GM12878 (cell line): ENCODE data around the gene TTLL13. TPM values are rescaled to one million over a fixed set of nuclear protein-coding genes. Genes with fewer than 3 reads are reported as not detected.

ENCODE experiments used
- ATAC-seq: fragments of 200-7000 bp; cut with Tn5 transposase; 3 replicates; pipeline ENCODE4 v1.9.1; 2020; ENCODE audit warnings: mild to moderate bottlenecking, moderate library complexity
- BruUV-seq: library from RNA; stranded (reverse); fragments of 400-500 nt; replicated peaks from 2 replicates; lab custom pipeline; 2021; lab: Mats Ljungman, UMichigan
- CTCF ChIA-PET: fragments of 300-600 bp; sonication (Branson Sonifier 250); formaldehyde crosslinking; extraction: SDS; loops from one replicate; lab custom pipeline; 2021; ENCODE audit warnings: inconsistent platforms; lab: Yijun Ruan, JAX
- POLR2A ChIA-PET: fragments of 350-600 bp; formaldehyde crosslinking; extraction: SDS; loops from one replicate; lab custom pipeline; 2021; ENCODE audit warnings: inconsistent platforms; lab: Charles Lee
- RAD21 ChIA-PET: fragments of 300-600 bp; sonication (Branson Sonifier 250); formaldehyde crosslinking; loops from one replicate; lab custom pipeline; 2023; ENCODE audit warnings: antibody characterized with exemption; ENCODE audit not compliant: unreplicated experiment; lab: Charles Lee
- SMC1A ChIA-PET: fragments of 300-600 bp; sonication (Branson Sonifier 250); formaldehyde crosslinking; loops from one replicate; lab custom pipeline; 2023; ENCODE audit not compliant: unreplicated experiment, uncharacterized antibody; lab: Charles Lee
- DNase-seq: peaks from one replicate; pipeline ENCODE4 v3.0.0-alpha.2; 2011; ENCODE audit warnings: low read depth, low spot score
- FAIRE-seq: peaks from 3 replicates; lab custom pipeline; 2011; peaks lifted over from hg19 to GRCh38; lab: Jason Lieb, UNC
- H2AFZ ChIP-seq: 2 replicates; pipeline ENCODE4 v1.6.0; 2011; ENCODE audit warnings: low read depth, low read length, control low read depth; ENCODE audit not compliant: control insufficient read depth
- H3K27ac ChIP-seq: 2 replicates; pipeline ENCODE4 v1.5.1; 2011; ENCODE audit warnings: control low read depth; ENCODE audit not compliant: control insufficient read depth, insufficient read depth
- H3K27me3 ChIP-seq, 2 experiments: replicated peaks in 1 of 2; 2 replicates each; pipeline versions ENCODE4 v1.6.0 to v1.6.1; 2011; ENCODE audit warnings: low read length in 1 of 2; ENCODE audit not compliant: control insufficient read depth in 2 of 2, insufficient read depth in 2 of 2
- H3K36me3 ChIP-seq, 2 experiments: 2 replicates each; pipeline ENCODE4 v1.5.1; 2011; ENCODE audit warnings: low read length in 1 of 2; ENCODE audit not compliant: control insufficient read depth in 2 of 2, insufficient read depth in 2 of 2
- H3K4me1 ChIP-seq: 2 replicates; pipeline ENCODE4 v1.6.1; 2011; ENCODE audit warnings: mild to moderate bottlenecking, low read length, moderate library complexity, mixed read lengths; ENCODE audit not compliant: control insufficient read depth, insufficient read depth
- H3K4me2 ChIP-seq: 2 replicates; pipeline ENCODE4 v1.6.0; 2011; ENCODE audit warnings: control low read depth; ENCODE audit not compliant: control insufficient read depth, insufficient read depth
- H3K4me3 ChIP-seq: fragments of 200-600 bp; sonication (generic); 2 replicates; pipeline ENCODE4 v1.5.1; 2016
- H3K79me2 ChIP-seq: 2 replicates; pipeline ENCODE4 v1.6.0; 2011; ENCODE audit warnings: low read length; ENCODE audit not compliant: control insufficient read depth, insufficient read depth
- H3K9ac ChIP-seq: 2 replicates; pipeline ENCODE4 v1.8.0; 2011; ENCODE audit warnings: low read length, control low read depth, mixed read lengths; ENCODE audit not compliant: control insufficient read depth, insufficient read depth
- H3K9me3 ChIP-seq: replicated peaks from 3 replicates; pipeline ENCODE4 v1.5.1; 2011; ENCODE audit warnings: mild to moderate bottlenecking, low read length; ENCODE audit not compliant: control insufficient read depth, insufficient read depth
- H4K20me1 ChIP-seq: 2 replicates; pipeline ENCODE4 v1.6.0; 2011; ENCODE audit not compliant: control insufficient read depth, insufficient read depth
- ATF2 ChIP-seq: IDR thresholded peaks from 2 replicates; pipeline ENCODE4 v1.6.1; 2012; ENCODE audit warnings: low read length, inconsistent platforms
- CHD1 ChIP-seq: IDR thresholded peaks from 2 replicates; pipeline ENCODE4 v1.6.1; 2012; ENCODE audit warnings: low read depth, low read length, improper control_type of control experiment
- DPF2 ChIP-seq: fragments of 450-650 bp; IDR thresholded peaks from 2 replicates; pipeline ENCODE4 v1.6.1; 2017; ENCODE audit warnings: mild to moderate bottlenecking
- E2F4 ChIP-seq: IDR thresholded peaks from 2 replicates; pipeline ENCODE4 v1.6.1; 2012; ENCODE audit warnings: low read depth, low read length, improper control_type of control experiment
- EP300 ChIP-seq, 2 experiments: fragments of 150-350 bp in 1 of 2; IDR thresholded peaks; 2 replicates each; pipeline ENCODE4 v1.6.1; 2011 to 2012; ENCODE audit warnings: low read depth in 2 of 2, low read length in 2 of 2, borderline replicate concordance in 1 of 2, improper control_type of control experiment in 1 of 2, inconsistent platforms in 1 of 2; ENCODE audit not compliant: control insufficient read depth in 1 of 2
- HCFC1 ChIP-seq: fragments of 150-350 bp; IDR thresholded peaks from 2 replicates; pipeline ENCODE4 v1.6.1; 2014; ENCODE audit warnings: low read length
- HDAC6 ChIP-seq: fragments of 200-600 bp; sonication (generic); IDR thresholded peaks from one replicate; pipeline ENCODE4 v1.8.0; 2017; ENCODE audit warnings: antibody characterized with exemption; ENCODE audit not compliant: unreplicated experiment
- JUNB ChIP-seq: IDR thresholded peaks from 2 replicates; pipeline ENCODE4 v1.6.1; 2016; ENCODE audit warnings: antibody characterized with exemption, mild to moderate bottlenecking
- MEF2B ChIP-seq: fragments of 450-650 bp; IDR thresholded peaks from 2 replicates; pipeline ENCODE4 v1.6.1; 2018; ENCODE audit warnings: mild to moderate bottlenecking, moderate library complexity; ENCODE audit not compliant: partially characterized antibody, poor library complexity, severe bottlenecking
- MLLT1 ChIP-seq: fragments of 450-650 bp; IDR thresholded peaks from 2 replicates; pipeline ENCODE4 v1.6.1; 2016; ENCODE audit warnings: mild to moderate bottlenecking
- NBN ChIP-seq: fragments of 450-650 bp; IDR thresholded peaks from 2 replicates; pipeline ENCODE4 v1.6.1; 2016
- PAX5 ChIP-seq: IDR thresholded peaks from 2 replicates; pipeline ENCODE4 v1.6.1; 2011; ENCODE audit warnings: low read depth, low read length, borderline replicate concordance
- RBBP5 ChIP-seq: fragments of 200-600 bp; sonication (generic); conservative IDR thresholded peaks from 2 replicates; pipeline ENCODE4 v1.6.1; 2016
- SMAD1 ChIP-seq: fragments of 450-650 bp; IDR thresholded peaks from 2 replicates; pipeline ENCODE4 v1.6.1; 2018; ENCODE audit warnings: mild to moderate bottlenecking, low read depth; ENCODE audit not compliant: partially characterized antibody
- SPI1 ChIP-seq: IDR thresholded peaks from 2 replicates; pipeline ENCODE4 v1.6.1; 2011; ENCODE audit warnings: low read depth, mild to moderate bottlenecking, low read length, moderate library complexity, borderline replicate concordance; ENCODE audit not compliant: insufficient read depth
- SREBF1 ChIP-seq: IDR thresholded peaks from 2 replicates; pipeline ENCODE4 v1.6.1; 2012; ENCODE audit warnings: mild to moderate bottlenecking, low read length
- STAT3 ChIP-seq: IDR thresholded peaks from 2 replicates; pipeline ENCODE4 v1.6.1; 2011; ENCODE audit warnings: low read depth, low read length, improper control_type of control experiment
- SUZ12 ChIP-seq: fragments of 200-600 bp; sonication (generic); IDR thresholded peaks from one replicate; pipeline ENCODE4 v1.6.1; 2018; ENCODE audit warnings: antibody characterized with exemption, mild to moderate bottlenecking; ENCODE audit not compliant: unreplicated experiment
- TBL1XR1 ChIP-seq: IDR thresholded peaks from 2 replicates; pipeline ENCODE4 v1.6.1; 2012; ENCODE audit warnings: low read depth, low read length, improper control_type of control experiment
- WRNIP1 ChIP-seq: IDR thresholded peaks from 2 replicates; pipeline ENCODE4 v1.6.1; 2011; ENCODE audit warnings: low read depth, low read length, improper control_type of control experiment, borderline replicate concordance
- ZNF384 ChIP-seq: IDR thresholded peaks from 2 replicates; pipeline ENCODE4 v1.6.1; 2012; ENCODE audit warnings: low read depth, mild to moderate bottlenecking, low read length, improper control_type of control experiment, borderline replicate concordance
- WGBS: methylation state at CpG from one replicate; pipeline ENCODE4 v1.1.6; 2016; ENCODE audit warnings: low lambda C conversion rate; ENCODE audit not compliant: insufficient replicate concordance, insufficient coverage; ENCODE audit errors: missing lambda C conversion rate; 5-methylcytosine and 5-hydroxymethylcytosine counted together
- in situ Hi-C: fragments of 300-500 bp; cut with MboI; formaldehyde crosslinking; loops from 9 replicates; pipeline ENCODE4 v1.14.3; 2018; ENCODE audit warnings: mixed read lengths
- intact Hi-C: fragments of 100-400 bp; cut with micrococcal nuclease; formaldehyde crosslinking; loops from one replicate; pipeline ENCODE4 v1.14.2; 2022; ENCODE audit not compliant: unreplicated experiment
- polyA plus RNA-seq, 11 experiments: library from polyadenylated mRNA; depleted of rRNA in 4 of 11; unstranded in 6 of 11; stranded (reverse) in 5 of 11; fragments of >200 nt; fragmentation: Nextera tagmentation in 4 of 11; fragmentation: Illumina TruSeq in 1 of 11; extraction: Ambion mirVana in 4 of 11; extraction: Trizol in 1 of 11; gene quantifications; 1 replicate in 1 of 11; 2 replicates in 10 of 11; pipeline versions ENCODE4 v1.2.1 to v1.2.3, GENCODE V29; 2011 to 2016; ENCODE audit warnings: inconsistent platforms in 2 of 11, missing spikeins in 2 of 11, low read depth in 1 of 11
- total RNA-seq, 4 experiments: library from RNA; depleted of rRNA in 3 of 4; stranded (reverse); fragments of >200 nt in 3 of 4; fragmentation: Illumina TruSeq in 1 of 4; extraction: Trizol in 1 of 4; gene quantifications; 2 replicates each; pipeline versions ENCODE4 v1.2.1 to v1.2.3, GENCODE V29; 2013 to 2021

Gene TTLL13
- total and polyA plus RNA-seq, 10 of the 15 experiments (the other 5 are each of a cell fraction or from before 2014, with no cell fraction given): 0.03 to 0.32 (median 0.13) TPM; not detected in 1

GRCh38 chr15:90209591-90209990 lies 39.8 kb upstream of the TTLL13 start (continued):
- TF ChIP-seq WRNIP1 (no peak), SREBF1 (no peak), JUNB (peak; percentile 90), PAX5 (no peak), HCFC1 (no peak), DPF2 (peak; percentile 63)

- Histone ChIP-seq H3K36me3 (no peaks in the 10 kb centered on the region; a peak in 2 of 4 replicates), H3K9me3 (no peaks in the 10 kb centered on the region)
- POLR2A ChIA-PET: interaction anchor here (1.0 kb wide), 1 partner anchor 16 kb away, joined by 3 read pairs; no protein-coding TSS in a partner anchor
- TF ChIP-seq CHD1: no peak
- TF ChIP-seq SPI1: no peak
- no peak for TF ChIP-seq MLLT1
- no peak for TF ChIP-seq PAX5
- TF ChIP-seq EP300 (IDR thresholded peaks at IDR 0.05; ENCODE audit: borderline replicate concordance in 1 of 2, control insufficient read depth in 1 of 2, low read depth in 2 of 2, low read length in 2 of 2): no peak
- no peak for TF ChIP-seq ATF2
- TF ChIP-seq MEF2B: no peak
- no peak for TF ChIP-seq SMAD1
- TF ChIP-seq RBBP5: no peak
- no peak for TF ChIP-seq E2F4
- no peak for TF ChIP-seq NBN
- TF ChIP-seq HDAC6: no peak
- no peak for TF ChIP-seq ZNF384
- no peak for TF ChIP-seq TBL1XR1
- no peak for TF ChIP-seq WRNIP1
- TF ChIP-seq SUZ12: no peak
- TF ChIP-seq STAT3: no peak
- TF ChIP-seq, all 136 proteins: peak for 0
- DNase-seq (no peak), ATAC-seq (no peak), FAIRE-seq (no peak)
- Histone ChIP-seq H3K9ac (no peak overlapping the region), H2AFZ (no peak overlapping the region), H3K4me3 (no peak overlapping the region), H3K79me2 (no peaks in the 10 kb centered on the region; the same call in none of the 2 replicates), H3K27me3 (no peaks in the 10 kb centered on the region), H3K4me1 (peaks cover 25% of the 10 kb centered on the region), H3K4me2 (no peak overlapping the region), H4K20me1 (no peaks in the 10 kb centered on the region), H3K27ac (no peak overlapping the region)
- RAD21 ChIA-PET: no interaction called here
- SMC1A ChIA-PET: interaction anchor here (1.6 kb wide), 1 partner anchor 49 kb away, joined by 10 read pairs; no protein-coding TSS in a partner anchor
- CTCF ChIA-PET: no interaction called here
- BruUV-seq: no TSS peak
- in situ Hi-C loops (no loop called here), intact Hi-C loops (no loop called here)
- WGBS: over 99% methylated on average over 8 of the region's 8 CpGs
Observed at GRCh38 chr15:90210593-90210992, 38.8 kb upstream of the TTLL13 start.
